Endothelial cell of umbilical vein (primary cell): ENCODE data around the gene NLN. TPM values are rescaled to one million over a fixed set of nuclear protein-coding genes. Genes with fewer than 3 reads are reported as not detected.

ENCODE experiments used
- BruUV-seq: library from RNA; stranded (reverse); fragments of 400-500 nt; replicated peaks from 2 replicates; lab custom pipeline; 2021; lab: Mats Ljungman, UMichigan
- CTCF ChIA-PET: fragments of 300-600, 350-600 bp; sonication (Branson Sonifier 250); formaldehyde crosslinking; loops from one replicate; lab custom pipeline; 2021; ENCODE audit warnings: antibody characterized with exemption, inconsistent platforms; lab: Charles Lee
- POLR2A ChIA-PET: fragments of 300-600, 350-600 bp; sonication (Branson Sonifier 250); formaldehyde crosslinking; loops from one replicate; lab custom pipeline; 2021; ENCODE audit warnings: antibody characterized with exemption, inconsistent platforms; lab: Charles Lee
- DNase-seq: peaks from one replicate; pipeline ENCODE4 v3.0.0-alpha.2; 2011; ENCODE audit warnings: low read depth, low spot score
- FAIRE-seq: peaks from 2 replicates; lab custom pipeline; 2011; peaks lifted over from hg19 to GRCh38; lab: Jason Lieb, UNC
- H2AFZ ChIP-seq: 2 replicates; pipeline ENCODE4 v1.6.0; 2012; ENCODE audit warnings: low read depth, low read length, control low read depth, inconsistent platforms
- H3K27ac ChIP-seq: 2 replicates; pipeline ENCODE4 v1.5.1; 2011; ENCODE audit warnings: low read depth, mild to moderate bottlenecking, control low read depth, low read length, moderate library complexity; ENCODE audit not compliant: insufficient read depth
- H3K27me3 ChIP-seq, 2 experiments: 2 replicates each; pipeline versions ENCODE4 v1.6.0 to v1.6.1; 2011; ENCODE audit warnings: low read length in 2 of 2, mixed read lengths in 1 of 2; ENCODE audit not compliant: control insufficient read depth in 2 of 2, insufficient read depth in 2 of 2
- H3K36me3 ChIP-seq, 2 experiments: 2 replicates in 1 of 2; 3 replicates in 1 of 2; pipeline ENCODE4 v1.5.1; 2011; ENCODE audit warnings: low read length in 2 of 2, mild to moderate bottlenecking in 1 of 2, moderate library complexity in 1 of 2; ENCODE audit not compliant: control insufficient read depth in 2 of 2, insufficient read depth in 2 of 2; ENCODE audit errors: extremely low read depth in 1 of 2
- H3K4me1 ChIP-seq: 3 replicates; pipeline ENCODE4 v1.5.1; 2011; ENCODE audit warnings: mild to moderate bottlenecking, low read length; ENCODE audit not compliant: control insufficient read depth, insufficient read depth; ENCODE audit errors: extremely low read depth
- H3K4me2 ChIP-seq: 2 replicates; pipeline ENCODE4 v1.6.1; 2011; ENCODE audit warnings: low read length, control low read depth, mixed read lengths; ENCODE audit not compliant: insufficient read depth
- H3K4me3 ChIP-seq, 3 experiments: fragments of 200-600 bp in 1 of 3; sonication (generic), shearing (Covaris generic) in 1 of 3; replicated peaks in 1 of 3; 2 replicates each; pipeline ENCODE4 v1.5.1; 2011 to 2016; ENCODE audit warnings: control low read depth in 3 of 3, low read length in 3 of 3, mild to moderate bottlenecking in 2 of 3, inconsistent platforms in 1 of 3, low read depth in 1 of 3, moderate library complexity in 1 of 3; ENCODE audit not compliant: insufficient read depth in 1 of 3
- H3K79me2 ChIP-seq: 2 replicates; pipeline ENCODE4 v1.6.0; 2012; ENCODE audit warnings: low read length, inconsistent platforms; ENCODE audit not compliant: control insufficient read depth, insufficient read depth
- H3K9ac ChIP-seq: replicated peaks from 2 replicates; pipeline ENCODE3; 2011; ENCODE audit warnings: low read length, control low read depth; ENCODE audit not compliant: insufficient read depth; ENCODE audit errors: extremely low read depth
- H3K9me1 ChIP-seq: replicated peaks from 3 replicates; pipeline ENCODE4 v1.6.0; 2011; ENCODE audit warnings: mild to moderate bottlenecking, low read length; ENCODE audit not compliant: control insufficient read depth, insufficient read depth; ENCODE audit errors: extremely low read depth
- H3K9me3 ChIP-seq: replicated peaks from 2 replicates; pipeline ENCODE4 v1.5.1; 2012; ENCODE audit warnings: low read length, inconsistent platforms; ENCODE audit not compliant: control insufficient read depth, insufficient read depth
- H4K20me1 ChIP-seq: replicated peaks from 2 replicates; pipeline ENCODE3; 2011; ENCODE audit warnings: mild to moderate bottlenecking, low read length; ENCODE audit not compliant: control insufficient read depth, insufficient read depth; ENCODE audit errors: extremely low read depth
- EZH2 ChIP-seq: IDR thresholded peaks from 2 replicates; pipeline ENCODE4 v1.6.1; 2012; ENCODE audit warnings: borderline replicate concordance, low read depth, mild to moderate bottlenecking, moderate library complexity, low read length, inconsistent platforms; ENCODE audit not compliant: severe bottlenecking
- FOS ChIP-seq: IDR thresholded peaks from 2 replicates; pipeline ENCODE4 v1.6.1; 2011; ENCODE audit warnings: mild to moderate bottlenecking, low read length, moderate library complexity, borderline replicate concordance; ENCODE audit not compliant: insufficient read depth
- GATA2 ChIP-seq: IDR thresholded peaks from 2 replicates; pipeline ENCODE4 v1.7.0; 2011; ENCODE audit warnings: low read depth, mild to moderate bottlenecking, moderate library complexity, mixed read lengths, low read length; ENCODE audit not compliant: insufficient read length, insufficient read depth
- JUN ChIP-seq: IDR thresholded peaks from 2 replicates; pipeline ENCODE4 v1.6.1; 2011; ENCODE audit warnings: borderline replicate concordance, low read depth; ENCODE audit not compliant: insufficient read length, insufficient read depth
- MYC ChIP-seq: IDR thresholded peaks from one replicate; pipeline ENCODE4 v1.6.1; 2011; ENCODE audit warnings: mild to moderate bottlenecking, low read depth, low read length
- POLR2A ChIP-seq: IDR thresholded peaks from 2 replicates; pipeline ENCODE4 v1.6.1; 2012; ENCODE audit warnings: low read depth, mild to moderate bottlenecking, control low read depth, low read length
- POLR2AphosphoS5 ChIP-seq: IDR thresholded peaks from 2 replicates; pipeline ENCODE4 v1.6.1; 2012; ENCODE audit warnings: low read depth, mild to moderate bottlenecking, control low read depth, low read length, moderate library complexity; ENCODE audit not compliant: insufficient read depth
- dilution Hi-C: fragments of 300-500 bp; cut with MboI; formaldehyde crosslinking; loops from one replicate; pipeline ENCODE4 v1.15.0; 2019; ENCODE audit warnings: low sequenced_read_pairs; ENCODE audit not compliant: extremely low pct_ligation_motif_present
- intact Hi-C: fragments of 100-400 bp; cut with micrococcal nuclease; formaldehyde crosslinking; loops from one replicate; pipeline ENCODE4 v1.10.0; 2022
- polyA plus RNA-seq, 4 experiments: library from polyadenylated mRNA; depleted of rRNA in 3 of 4; stranded (reverse) in 3 of 4; unstranded in 1 of 4; fragments of >200 nt; gene quantifications; 2 replicates each; pipeline versions ENCODE4 v1.2.1 to v1.2.3, GENCODE V29; 2011 to 2012; ENCODE audit warnings: missing spikeins in 1 of 4
- total RNA-seq: library from RNA; stranded (reverse); gene quantifications from 2 replicates; pipeline ENCODE4 v1.2.3, GENCODE V29; 2021
- TF ChIP-seq, protein P1 (sequence below), 2 donors: IDR thresholded peaks; 1 replicate in 1 of 2; 2 replicates in 1 of 2; pipeline ENCODE4 v1.5.1; 2011; ENCODE audit warnings: low read length in 2 of 2, mild to moderate bottlenecking in 2 of 2, moderate library complexity in 2 of 2, control low read depth in 1 of 2, inconsistent platforms in 1 of 2, low read depth in 1 of 2; ENCODE audit not compliant: insufficient read depth in 1 of 2; ENCODE audit errors: extremely low read depth in 1 of 2
- TF ChIP-seq, protein P2 (sequence below): IDR thresholded peaks from 2 replicates; pipeline ENCODE4 v1.6.1; 2011; ENCODE audit not compliant: insufficient read depth, insufficient read length

NLN gene
- total and polyA plus RNA-seq, 2 donors (not counting 3 experiments of a cell fraction or from before 2014, with no cell fraction given) = 14.2 to 63.3 TPM

DNA sequence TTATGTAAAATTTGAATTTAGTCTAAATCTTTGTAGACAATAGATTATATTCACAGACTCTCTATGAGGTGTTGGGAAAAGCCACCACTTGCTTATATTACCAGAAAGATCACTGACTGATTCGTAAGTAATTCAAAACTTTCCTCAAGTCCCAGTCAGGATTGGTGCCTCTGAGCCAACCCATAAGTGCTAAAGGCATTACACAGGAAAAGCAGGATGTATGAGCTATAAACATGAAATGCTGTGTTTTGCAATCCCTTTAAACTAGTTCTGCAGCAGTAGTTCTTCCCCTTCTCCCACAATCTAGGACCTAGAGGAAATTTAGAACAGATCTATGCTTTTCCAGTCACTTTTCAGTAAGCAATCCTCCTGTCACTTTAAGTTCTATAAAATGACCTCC, 49.2 kb upstream of the NLN start:
- BruUV-seq = no TSS peak

More for the DNA sequence above, 49.2 kb upstream of the NLN start:
- Histone ChIP-seq H3K79me2 (no peaks in the 10 kb centered on the region), H3K9me3 (no peaks in the 10 kb centered on the region), H3K4me1 (no peaks in the 10 kb centered on the region), H3K4me2 (no peak overlapping the region), H3K36me3 (no peaks in the 10 kb centered on the region), H3K9ac (no peak overlapping the region), H3K4me3 (no peak overlapping the region), H3K9me1 (no peaks in the 10 kb centered on the region), H3K27me3 (no peaks in the 10 kb centered on the region), H3K27ac (no peak overlapping the region), H2AFZ (no peak overlapping the region), H4K20me1 (no peaks in the 10 kb centered on the region)
- POLR2A ChIA-PET = no interaction called here
- FAIRE-seq = no peak
- TF ChIP-seq, protein P1, sequence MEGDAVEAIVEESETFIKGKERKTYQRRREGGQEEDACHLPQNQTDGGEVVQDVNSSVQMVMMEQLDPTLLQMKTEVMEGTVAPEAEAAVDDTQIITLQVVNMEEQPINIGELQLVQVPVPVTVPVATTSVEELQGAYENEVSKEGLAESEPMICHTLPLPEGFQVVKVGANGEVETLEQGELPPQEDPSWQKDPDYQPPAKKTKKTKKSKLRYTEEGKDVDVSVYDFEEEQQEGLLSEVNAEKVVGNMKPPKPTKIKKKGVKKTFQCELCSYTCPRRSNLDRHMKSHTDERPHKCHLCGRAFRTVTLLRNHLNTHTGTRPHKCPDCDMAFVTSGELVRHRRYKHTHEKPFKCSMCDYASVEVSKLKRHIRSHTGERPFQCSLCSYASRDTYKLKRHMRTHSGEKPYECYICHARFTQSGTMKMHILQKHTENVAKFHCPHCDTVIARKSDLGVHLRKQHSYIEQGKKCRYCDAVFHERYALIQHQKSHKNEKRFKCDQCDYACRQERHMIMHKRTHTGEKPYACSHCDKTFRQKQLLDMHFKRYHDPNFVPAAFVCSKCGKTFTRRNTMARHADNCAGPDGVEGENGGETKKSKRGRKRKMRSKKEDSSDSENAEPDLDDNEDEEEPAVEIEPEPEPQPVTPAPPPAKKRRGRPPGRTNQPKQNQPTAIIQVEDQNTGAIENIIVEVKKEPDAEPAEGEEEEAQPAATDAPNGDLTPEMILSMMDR (IDR thresholded peaks at IDR 0.05; ENCODE audit: extremely low read depth in 1 of 2, insufficient read depth in 1 of 2, low read depth in 1 of 2, low read length in 2 of 2) = no peak
- TF ChIP-seq FOS = no peak
- TF ChIP-seq, protein P2, sequence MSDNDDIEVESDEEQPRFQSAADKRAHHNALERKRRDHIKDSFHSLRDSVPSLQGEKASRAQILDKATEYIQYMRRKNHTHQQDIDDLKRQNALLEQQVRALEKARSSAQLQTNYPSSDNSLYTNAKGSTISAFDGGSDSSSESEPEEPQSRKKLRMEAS = no peak
- TF ChIP-seq MYC = no peak
- TF ChIP-seq POLR2A = no peak
- no peak for TF ChIP-seq GATA2
- TF ChIP-seq EZH2 = no peak
- TF ChIP-seq POLR2AphosphoS5 = no peak
- TF ChIP-seq JUN = no peak
- dilution Hi-C loops (no loop called here), intact Hi-C loops (no loop called here)
- CTCF ChIA-PET = interaction anchor here (1.0 to 1.4 kb wide), 4 partner anchors 9 to 15 kb away, joined by 3 to 4 read pairs (median 4); no protein-coding TSS in a partner anchor
- DNase-seq = no peak
